MCF 10A (cell line): ENCODE data around the gene GLTP. TPM values are rescaled to one million over a fixed set of nuclear protein-coding genes. Genes with fewer than 3 reads are reported as not detected.

ENCODE experiments used
- BruUV-seq: library from RNA; stranded (reverse); fragments of 400-500 nt; replicated peaks from 2 replicates; lab custom pipeline; 2021; lab: Mats Ljungman, UMichigan
- CTCF ChIA-PET: fragments of 300-600 bp; sonication (Branson Sonifier 250); formaldehyde crosslinking; extraction: SDS; loops from one replicate; lab custom pipeline; 2021; ENCODE audit warnings: antibody characterized with exemption, inconsistent platforms; lab: Yijun Ruan, JAX
- POLR2A ChIA-PET: fragments of 300-600, 350-650 bp; sonication (Branson Sonifier 250); formaldehyde crosslinking; extraction: SDS; loops from one replicate; lab custom pipeline; 2020; ENCODE audit warnings: antibody characterized with exemption, inconsistent platforms; lab: Yijun Ruan, JAX
- DNase-seq: peaks from one replicate; pipeline ENCODE4 v3.0.0-alpha.2; 2018; ENCODE audit not compliant: unreplicated experiment
- H3K27ac Mint-ChIP-seq: one replicate; pipeline ENCODE4 v1.8.0; 2022; ENCODE audit warnings: mild to moderate bottlenecking, low read depth, mixed read lengths; ENCODE audit not compliant: unreplicated experiment
- H3K27me3 Mint-ChIP-seq: one replicate; pipeline ENCODE4 v1.8.0; 2022; ENCODE audit warnings: mixed read lengths; ENCODE audit not compliant: insufficient read depth, unreplicated experiment
- H3K36me3 Mint-ChIP-seq: one replicate; pipeline ENCODE4 v1.8.0; 2022; ENCODE audit warnings: mild to moderate bottlenecking, moderate library complexity, mixed read lengths; ENCODE audit not compliant: insufficient read depth, unreplicated experiment
- H3K4me1 Mint-ChIP-seq: one replicate; pipeline ENCODE4 v1.8.0; 2022; ENCODE audit warnings: mixed read lengths; ENCODE audit not compliant: insufficient read depth, unreplicated experiment
- H3K4me3 Mint-ChIP-seq: one replicate; pipeline ENCODE4 v1.8.0; 2022; ENCODE audit warnings: mild to moderate bottlenecking, moderate library complexity, mixed read lengths; ENCODE audit not compliant: unreplicated experiment
- H3K9me3 Mint-ChIP-seq: one replicate; pipeline ENCODE4 v1.8.0; 2022; ENCODE audit warnings: mixed read lengths; ENCODE audit not compliant: unreplicated experiment
- intact Hi-C: fragments of 100-400 bp; cut with micrococcal nuclease; formaldehyde crosslinking; loops from 2 replicates; pipeline ENCODE4 v1.14.1; 2022
- total RNA-seq: library from RNA; stranded (reverse); gene quantifications from 2 replicates; pipeline ENCODE4 v1.2.3, GENCODE V29; 2022
- TF ChIP-seq, protein P1 (sequence below): fragments of 200-600 bp; IDR thresholded peaks from one replicate; pipeline ENCODE4 v1.8.0; 2022; ENCODE audit warnings: antibody characterized with exemption, mild to moderate bottlenecking; ENCODE audit not compliant: unreplicated experiment

The GLTP gene
- total RNA-seq, 1 experiment from 2014 or later: 37.2 TPM

DNA sequence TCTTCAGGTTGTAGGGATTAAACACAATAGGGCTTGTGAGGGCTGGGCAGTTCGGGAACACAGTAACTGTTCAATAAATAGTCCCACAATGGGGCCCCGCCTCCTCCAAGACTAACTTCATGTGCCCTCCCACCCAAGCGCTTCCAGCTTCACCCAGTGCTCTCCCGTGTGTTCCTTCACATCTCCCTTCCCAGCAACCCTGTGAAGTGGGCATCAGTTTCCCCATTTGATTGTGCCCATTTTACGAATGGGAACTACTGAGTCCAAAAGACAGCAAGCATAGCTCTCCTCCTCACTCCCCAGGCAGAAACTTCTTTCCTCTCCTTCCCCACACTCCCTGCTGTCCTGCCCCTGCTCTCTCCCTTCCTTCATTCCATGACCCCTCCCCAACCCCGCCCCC lies 40.9 kb downstream of the GLTP start:
- no TSS peak for BruUV-seq
- intact Hi-C loops: loop anchor here (2.0 kb wide), 1 partner anchor 19 kb away; no protein-coding TSS in a partner anchor
- Mint-ChIP-seq H3K27me3 (no peaks in the 10 kb centered on the region), H3K36me3 (no peaks in the 10 kb centered on the region), H3K27ac (no peak overlapping the region), H3K4me3 (no peak overlapping the region), H3K4me1 (peaks cover 17% of the 10 kb centered on the region), H3K9me3 (no peaks in the 10 kb centered on the region)
- no peak for DNase-seq
- ChIA-PET POLR2A (interaction anchor here (1.7 to 5.8 kb wide), 2 partner anchors 10 to 20 kb away, joined by 6 to 47 read pairs; no protein-coding TSS in a partner anchor), CTCF (interaction anchor here (14.3 kb wide), 1 partner anchor 34 kb away, joined by 300 read pairs; no protein-coding TSS in a partner anchor)
- TF ChIP-seq, protein P1, sequence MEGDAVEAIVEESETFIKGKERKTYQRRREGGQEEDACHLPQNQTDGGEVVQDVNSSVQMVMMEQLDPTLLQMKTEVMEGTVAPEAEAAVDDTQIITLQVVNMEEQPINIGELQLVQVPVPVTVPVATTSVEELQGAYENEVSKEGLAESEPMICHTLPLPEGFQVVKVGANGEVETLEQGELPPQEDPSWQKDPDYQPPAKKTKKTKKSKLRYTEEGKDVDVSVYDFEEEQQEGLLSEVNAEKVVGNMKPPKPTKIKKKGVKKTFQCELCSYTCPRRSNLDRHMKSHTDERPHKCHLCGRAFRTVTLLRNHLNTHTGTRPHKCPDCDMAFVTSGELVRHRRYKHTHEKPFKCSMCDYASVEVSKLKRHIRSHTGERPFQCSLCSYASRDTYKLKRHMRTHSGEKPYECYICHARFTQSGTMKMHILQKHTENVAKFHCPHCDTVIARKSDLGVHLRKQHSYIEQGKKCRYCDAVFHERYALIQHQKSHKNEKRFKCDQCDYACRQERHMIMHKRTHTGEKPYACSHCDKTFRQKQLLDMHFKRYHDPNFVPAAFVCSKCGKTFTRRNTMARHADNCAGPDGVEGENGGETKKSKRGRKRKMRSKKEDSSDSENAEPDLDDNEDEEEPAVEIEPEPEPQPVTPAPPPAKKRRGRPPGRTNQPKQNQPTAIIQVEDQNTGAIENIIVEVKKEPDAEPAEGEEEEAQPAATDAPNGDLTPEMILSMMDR: no peak

DNA sequence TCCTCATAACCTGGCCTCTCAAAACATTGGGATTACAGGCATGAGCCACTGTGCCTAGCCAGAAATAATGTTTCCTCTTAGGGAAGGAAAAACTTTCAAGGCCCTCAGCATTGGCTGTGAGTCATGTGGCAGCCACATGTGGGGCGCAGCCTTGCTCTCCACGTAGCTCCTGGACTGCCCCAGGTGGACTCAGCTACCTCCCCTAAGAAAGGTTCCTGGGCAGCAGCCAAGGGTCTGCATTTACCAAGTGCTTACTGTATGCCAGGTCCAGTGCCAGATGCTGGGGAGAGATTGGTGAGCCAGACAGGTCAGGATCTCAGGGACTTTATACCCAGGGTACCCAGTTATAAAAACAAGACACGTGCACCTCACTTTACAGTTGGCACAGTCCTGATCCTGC lies 43.4 kb downstream of the GLTP start:
- Mint-ChIP-seq H3K27me3 (no peaks in the 10 kb centered on the region), H3K4me3 (no peak overlapping the region), H3K9me3 (no peaks in the 10 kb centered on the region), H3K4me1 (peaks cover 17% of the 10 kb centered on the region), H3K27ac (peak overlapping the region; percentile 92), H3K36me3 (no peaks in the 10 kb centered on the region)
- intact Hi-C loops: no loop called here
- CTCF ChIA-PET: interaction anchor here (0.6 to 14.3 kb wide), 7 partner anchors 9 to 677 kb away, joined by 3 to 300 read pairs (median 3); no protein-coding TSS in a partner anchor
- DNase-seq: peak; percentile 75
- POLR2A ChIA-PET: interaction anchor here (0.7 to 5.8 kb wide), 4 partner anchors 14 to 264 kb away, joined by 3 to 47 read pairs (median 4); partner anchors contain the start of genes MMAB and MVK
- BruUV-seq: no TSS peak
- TF ChIP-seq, protein P1: no peak

DNA sequence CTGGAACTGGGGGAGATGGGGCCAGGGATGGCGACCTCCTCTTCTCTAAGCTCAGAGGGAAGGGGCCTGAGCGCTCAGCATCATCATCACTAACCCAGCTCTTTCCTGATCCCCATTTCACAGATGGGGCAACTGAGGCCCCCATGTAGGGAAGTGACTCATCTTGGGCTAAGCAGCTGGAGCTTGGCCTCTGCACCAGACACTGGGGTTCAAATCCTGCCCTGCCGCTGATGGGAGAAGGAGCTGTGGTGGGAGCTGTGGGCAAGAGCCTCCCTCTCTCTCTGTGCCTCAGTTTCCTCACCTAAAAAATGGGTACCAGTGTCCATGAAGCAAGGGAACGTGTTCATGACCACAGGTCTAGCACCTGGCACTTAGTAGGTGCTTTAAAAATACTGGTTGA lies 44.5 kb downstream of the GLTP start:
- no peak for DNase-seq
- no TSS peak for BruUV-seq

More for the DNA sequence above, 44.5 kb downstream of the GLTP start:
- intact Hi-C loops: no loop called here
- Mint-ChIP-seq H3K27me3 (no peaks in the 10 kb centered on the region), H3K4me1 (peaks cover 17% of the 10 kb centered on the region), H3K36me3 (no peaks in the 10 kb centered on the region), H3K27ac (no peak overlapping the region), H3K9me3 (no peaks in the 10 kb centered on the region), H3K4me3 (no peak overlapping the region)
- POLR2A ChIA-PET: interaction anchor here (0.5 to 5.8 kb wide), 3 partner anchors 16 to 287 kb away, joined by 3 to 47 read pairs (median 3); no protein-coding TSS in a partner anchor
- CTCF ChIA-PET: interaction anchor here (0.8 to 2.5 kb wide), 2 partner anchors 10 to 30 kb away, joined by 4 to 12 read pairs; no protein-coding TSS in a partner anchor
- TF ChIP-seq, protein P1: no peak
